ENCODE data around the gene DEAF1. TPM values are rescaled to one million over a fixed set of nuclear protein-coding genes. Genes with fewer than 3 reads are reported as not detected.

DEAF1 gene
- total and polyA plus RNA-seq, 2 experiments from 2014 or later, result 88.6 to 90.0 TPM

DNA sequence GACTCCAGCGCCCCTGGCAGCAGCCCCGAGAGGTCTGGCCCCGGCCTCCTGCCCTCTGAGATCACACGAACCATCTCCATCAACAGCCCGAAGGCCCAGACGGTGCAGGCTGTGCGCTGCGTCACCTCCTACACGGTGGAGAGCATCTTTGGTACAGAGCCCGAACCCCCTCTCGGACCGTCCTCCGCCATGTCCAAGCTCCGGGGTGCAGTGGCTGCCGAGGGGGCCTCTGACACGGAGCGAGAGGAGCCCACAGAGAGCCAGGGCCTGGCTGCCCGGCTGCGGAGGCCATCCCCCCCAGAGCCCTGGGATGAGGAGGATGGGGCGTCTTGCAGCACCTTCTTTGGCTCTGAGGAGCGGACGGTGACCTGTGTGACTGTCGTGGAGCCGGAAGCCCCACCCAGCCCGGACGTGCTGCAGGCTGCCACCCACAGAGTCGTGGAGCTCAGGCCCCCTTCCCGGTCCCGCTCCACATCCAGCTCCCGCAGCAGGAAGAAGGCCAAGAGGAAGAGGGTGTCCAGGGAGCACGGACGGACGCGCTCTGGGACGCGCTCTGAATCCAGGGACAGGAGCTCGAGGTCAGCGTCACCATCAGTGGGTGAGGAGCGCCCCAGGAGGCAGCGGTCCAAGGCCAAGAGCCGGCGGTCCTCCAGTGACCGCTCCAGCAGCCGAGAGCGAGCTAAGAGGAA lies 86.9 kb downstream of the DEAF1 start:
- no peak overlapping the region for H3K27ac ChIP-seq
- DNase-seq (ENCODE audit: low read depth in 1 of 2, low spot score in 1 of 2), result no peak
- peaks cover 9% of the 10 kb centered on the region for H3K4me1 ChIP-seq (ENCODE audit: low read depth)
- H3K36me3 ChIP-seq, result peaks cover 77% of the 10 kb centered on the region
- H3K4me3 ChIP-seq, result no peak overlapping the region
- H3K9me3 ChIP-seq (ENCODE audit: low read depth), result no peaks in the 10 kb centered on the region
- TF ChIP-seq, protein P1, sequence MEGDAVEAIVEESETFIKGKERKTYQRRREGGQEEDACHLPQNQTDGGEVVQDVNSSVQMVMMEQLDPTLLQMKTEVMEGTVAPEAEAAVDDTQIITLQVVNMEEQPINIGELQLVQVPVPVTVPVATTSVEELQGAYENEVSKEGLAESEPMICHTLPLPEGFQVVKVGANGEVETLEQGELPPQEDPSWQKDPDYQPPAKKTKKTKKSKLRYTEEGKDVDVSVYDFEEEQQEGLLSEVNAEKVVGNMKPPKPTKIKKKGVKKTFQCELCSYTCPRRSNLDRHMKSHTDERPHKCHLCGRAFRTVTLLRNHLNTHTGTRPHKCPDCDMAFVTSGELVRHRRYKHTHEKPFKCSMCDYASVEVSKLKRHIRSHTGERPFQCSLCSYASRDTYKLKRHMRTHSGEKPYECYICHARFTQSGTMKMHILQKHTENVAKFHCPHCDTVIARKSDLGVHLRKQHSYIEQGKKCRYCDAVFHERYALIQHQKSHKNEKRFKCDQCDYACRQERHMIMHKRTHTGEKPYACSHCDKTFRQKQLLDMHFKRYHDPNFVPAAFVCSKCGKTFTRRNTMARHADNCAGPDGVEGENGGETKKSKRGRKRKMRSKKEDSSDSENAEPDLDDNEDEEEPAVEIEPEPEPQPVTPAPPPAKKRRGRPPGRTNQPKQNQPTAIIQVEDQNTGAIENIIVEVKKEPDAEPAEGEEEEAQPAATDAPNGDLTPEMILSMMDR (IDR thresholded peaks at IDR 0.05; ENCODE audit: low read depth, low read length), result no peak
- no peaks in the 10 kb centered on the region for H3K27me3 ChIP-seq

GRCh38 chr11:607020-607780 lies 87.8 kb downstream of the DEAF1 start:
- DNase-seq (ENCODE audit: low read depth in 1 of 2, low spot score in 1 of 2), result no peak
- no peak overlapping the region for H3K27ac ChIP-seq
- H3K4me3 ChIP-seq, result no peak overlapping the region
- H3K36me3 ChIP-seq, result peaks cover 80% of the 10 kb centered on the region
- no peaks in the 10 kb centered on the region for H3K9me3 ChIP-seq (ENCODE audit: low read depth)
- H3K27me3 ChIP-seq, result no peaks in the 10 kb centered on the region
- peaks cover 2% of the 10 kb centered on the region for H3K4me1 ChIP-seq (ENCODE audit: low read depth)
- TF ChIP-seq, protein P1 (IDR thresholded peaks at IDR 0.05; ENCODE audit: low read depth, low read length), result no peak

GRCh38 chr11:606245-606644 lies 88.8 kb downstream of the DEAF1 start:
- Histone ChIP-seq H3K9me3 (ENCODE audit: low read depth) (no peaks in the 10 kb centered on the region), H3K4me1 (ENCODE audit: low read depth) (no peaks in the 10 kb centered on the region), H3K4me3 (no peak overlapping the region), H3K27ac (no peak overlapping the region), H3K36me3 (peaks cover 82% of the 10 kb centered on the region), H3K27me3 (no peaks in the 10 kb centered on the region)
- TF ChIP-seq, protein P1 (IDR thresholded peaks at IDR 0.05; ENCODE audit: low read depth, low read length), result no peak
- DNase-seq (ENCODE audit: low read depth in 1 of 2, low spot score in 1 of 2), result peak in 1 of 2 donors; percentile 76

- TF ChIP-seq, protein P1 (IDR thresholded peaks at IDR 0.05; ENCODE audit: low read depth, low read length), result no peak
- H3K9me3 ChIP-seq (ENCODE audit: low read depth), result no peaks in the 10 kb centered on the region
- H3K27me3 ChIP-seq, result no peaks in the 10 kb centered on the region
- no peaks in the 10 kb centered on the region for H3K4me1 ChIP-seq (ENCODE audit: low read depth)
- no peak overlapping the region for H3K4me3 ChIP-seq
- no peak overlapping the region for H3K27ac ChIP-seq
- DNase-seq (ENCODE audit: low read depth in 1 of 2, low spot score in 1 of 2), result no peak
- H3K36me3 ChIP-seq, result peaks cover 74% of the 10 kb centered on the region
Observed at GRCh38 chr11:605286-606129, 89.5 kb downstream of the DEAF1 start.

DNA sequence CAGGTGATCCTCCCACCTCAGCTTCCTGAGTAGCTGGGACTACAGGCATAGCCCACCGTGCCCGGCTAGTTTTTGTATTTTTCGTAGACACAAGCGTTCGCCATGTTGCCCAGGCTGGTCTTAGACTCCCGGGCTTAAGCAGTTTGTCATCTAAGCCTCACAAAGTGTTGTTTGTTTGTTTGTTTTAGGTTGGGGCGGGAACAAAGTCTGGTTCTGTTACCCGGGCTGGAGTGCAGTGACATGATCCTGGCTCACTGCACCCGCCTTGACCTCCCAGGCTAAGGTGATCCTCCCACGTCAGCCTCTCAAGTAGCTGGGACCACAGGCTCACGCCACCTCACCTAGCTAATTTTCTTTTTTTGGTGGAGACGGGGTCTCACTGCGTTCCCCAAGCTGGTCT lies 91.9 kb downstream of the DEAF1 start:
- Histone ChIP-seq H3K36me3 (peaks cover 60% of the 10 kb centered on the region), H3K4me1 (ENCODE audit: low read depth) (no peaks in the 10 kb centered on the region), H3K4me3 (no peak overlapping the region), H3K27ac (no peak overlapping the region), H3K9me3 (ENCODE audit: low read depth) (no peaks in the 10 kb centered on the region), H3K27me3 (no peaks in the 10 kb centered on the region)
- TF ChIP-seq, protein P1 (IDR thresholded peaks at IDR 0.05; ENCODE audit: low read depth, low read length), result no peak
- no peak for DNase-seq (ENCODE audit: low read depth in 1 of 2, low spot score in 1 of 2)

Data from cardiac muscle cell (in vitro differentiated cells and primary cell).